ENCODE results near the gene NFKBIB.

The NFKBIB gene

GRCh38 chr19:38907670-38908069, 7.9 kb downstream of the NFKBIB start:
- DNase-seq: no peak
- H3K9me2 ChIP-seq (replicated peaks; ENCODE audit: insufficient read depth, low read length): no peaks in the 10 kb centered on the region
- no peak overlapping the region for H2AFZ ChIP-seq (ENCODE audit: low read length)
- no peak overlapping the region for H3K4me3 ChIP-seq (ENCODE audit: low read length)
- H3K36me3 ChIP-seq (replicated peaks; ENCODE audit: insufficient read depth, low read length): no peaks in the 10 kb centered on the region
- H3F3A ChIP-seq (ENCODE audit: insufficient read depth, low read length): no peaks in the 10 kb centered on the region
- TF ChIP-seq CTCF (IDR thresholded peaks at IDR 0.05; ENCODE audit: low read length): no peak
- TF ChIP-seq EZH2 (optimal IDR thresholded peaks at IDR 0.05; ENCODE audit: low read depth, low read length): no peak
- TF ChIP-seq EZH2phosphoT487 (IDR thresholded peaks at IDR 0.05; ENCODE audit: low read length): no peak
- no peaks in the 10 kb centered on the region for H3K27me3 ChIP-seq (replicated peaks; ENCODE audit: insufficient read depth, low read length)
- no peaks in the 10 kb centered on the region for H3K4me1 ChIP-seq (ENCODE audit: low read length)
- H3K9me3 ChIP-seq (replicated peaks; ENCODE audit: insufficient read depth, low read length): no peaks in the 10 kb centered on the region
- no peak overlapping the region for H3K9ac ChIP-seq (ENCODE audit: low read length)
- H3K27ac ChIP-seq (ENCODE audit: low read length): no peak overlapping the region
- H4K20me1 ChIP-seq (ENCODE audit: insufficient read depth, low read length): no peaks in the 10 kb centered on the region
- H3K4me2 ChIP-seq (ENCODE audit: low read depth, low read length): no peak overlapping the region
- H3K79me2 ChIP-seq (ENCODE audit: low read length): peaks cover 14% of the 10 kb centered on the region

- DNase-seq: no peak
- no peak overlapping the region for H3K27ac ChIP-seq (ENCODE audit: low read length)
Observed at GRCh38 chr19:38908911-38909310, 9.1 kb downstream of the NFKBIB start.

GRCh38 chr19:38910488-38910887, 10.7 kb downstream of the NFKBIB start:
- no peak overlapping the region for H3K4me2 ChIP-seq (ENCODE audit: low read depth, low read length)
- DNase-seq: no peak
- H3K4me1 ChIP-seq (ENCODE audit: low read length): no peaks in the 10 kb centered on the region
- H3F3A ChIP-seq (ENCODE audit: insufficient read depth, low read length): no peaks in the 10 kb centered on the region
- TF ChIP-seq EZH2phosphoT487 (IDR thresholded peaks at IDR 0.05; ENCODE audit: low read length): no peak
- TF ChIP-seq CTCF (IDR thresholded peaks at IDR 0.05; ENCODE audit: low read length): no peak
- no peak for TF ChIP-seq EZH2 (optimal IDR thresholded peaks at IDR 0.05; ENCODE audit: low read depth, low read length)
- no peaks in the 10 kb centered on the region for H3K27me3 ChIP-seq (replicated peaks; ENCODE audit: insufficient read depth, low read length)
- no peaks in the 10 kb centered on the region for H3K36me3 ChIP-seq (replicated peaks; ENCODE audit: insufficient read depth, low read length)
- no peak overlapping the region for H3K27ac ChIP-seq (ENCODE audit: low read length)
- no peak overlapping the region for H3K4me3 ChIP-seq (ENCODE audit: low read length)
- no peaks in the 10 kb centered on the region for H3K79me2 ChIP-seq (ENCODE audit: low read length)
- H4K20me1 ChIP-seq (ENCODE audit: insufficient read depth, low read length): no peaks in the 10 kb centered on the region
- no peaks in the 10 kb centered on the region for H3K9me3 ChIP-seq (replicated peaks; ENCODE audit: insufficient read depth, low read length)
- no peak overlapping the region for H2AFZ ChIP-seq (ENCODE audit: low read length)
- H3K9me2 ChIP-seq (replicated peaks; ENCODE audit: insufficient read depth, low read length): no peaks in the 10 kb centered on the region
- H3K9ac ChIP-seq (ENCODE audit: low read length): no peak overlapping the region

More at GRCh38 chr19:38908911-38909310, 9.1 kb downstream of the NFKBIB start:
- Histone ChIP-seq H4K20me1 (ENCODE audit: insufficient read depth, low read length) (no peaks in the 10 kb centered on the region), H3K36me3 (replicated peaks; ENCODE audit: insufficient read depth, low read length) (no peaks in the 10 kb centered on the region), H3K4me1 (ENCODE audit: low read length) (no peaks in the 10 kb centered on the region), H3K9me2 (replicated peaks; ENCODE audit: insufficient read depth, low read length) (no peaks in the 10 kb centered on the region), H3K4me3 (ENCODE audit: low read length) (no peak overlapping the region), H3K9ac (ENCODE audit: low read length) (no peak overlapping the region), H2AFZ (ENCODE audit: low read length) (no peak overlapping the region), H3K27me3 (replicated peaks; ENCODE audit: insufficient read depth, low read length) (no peaks in the 10 kb centered on the region), H3F3A (ENCODE audit: insufficient read depth, low read length) (no peaks in the 10 kb centered on the region), H3K79me2 (ENCODE audit: low read length) (peaks cover 6% of the 10 kb centered on the region), H3K9me3 (replicated peaks; ENCODE audit: insufficient read depth, low read length) (no peaks in the 10 kb centered on the region), H3K4me2 (ENCODE audit: low read depth, low read length) (no peak overlapping the region)
- no peak for TF ChIP-seq EZH2phosphoT487 (IDR thresholded peaks at IDR 0.05; ENCODE audit: low read length)
- no peak for TF ChIP-seq CTCF (IDR thresholded peaks at IDR 0.05; ENCODE audit: low read length)
- no peak for TF ChIP-seq EZH2 (optimal IDR thresholded peaks at IDR 0.05; ENCODE audit: low read depth, low read length)
